B cell (primary cell): ENCODE data around the gene EHHADH.

Experiments used
- EZH2 ChIP-seq: IDR thresholded peaks from 2 replicates; pipeline ENCODE4 v1.6.1; 2012; ENCODE audit warnings: borderline replicate concordance, low read depth, mild to moderate bottlenecking, moderate library complexity, low read length; ENCODE audit not compliant: insufficient read depth, poor library complexity, severe bottlenecking
- TF ChIP-seq, protein P1 (sequence below): fragments of 200-600 bp; IDR thresholded peaks from one replicate; pipeline ENCODE4 v1.8.0; 2022; ENCODE audit warnings: antibody characterized with exemption, mild to moderate bottlenecking

DNA sequence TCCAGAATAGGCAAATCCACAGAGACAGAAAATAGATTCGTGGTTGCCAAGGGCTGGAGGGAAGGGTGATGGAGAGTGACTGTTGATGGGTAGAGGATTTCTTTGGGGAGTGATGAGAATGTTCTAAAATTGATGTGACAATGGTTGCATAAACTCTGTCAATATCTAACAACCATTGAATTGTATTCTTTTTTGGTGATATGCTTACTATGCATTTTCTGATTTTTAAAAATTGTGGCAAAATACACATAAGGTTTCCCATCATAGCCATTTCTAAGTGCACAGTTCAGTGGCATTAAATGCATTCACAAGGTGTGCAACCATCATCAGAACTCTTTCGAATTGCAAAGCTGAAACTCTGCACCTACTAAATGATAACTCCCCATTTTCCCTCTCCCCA, 56.8 kb downstream of the EHHADH start:
- TF ChIP-seq, protein P1, sequence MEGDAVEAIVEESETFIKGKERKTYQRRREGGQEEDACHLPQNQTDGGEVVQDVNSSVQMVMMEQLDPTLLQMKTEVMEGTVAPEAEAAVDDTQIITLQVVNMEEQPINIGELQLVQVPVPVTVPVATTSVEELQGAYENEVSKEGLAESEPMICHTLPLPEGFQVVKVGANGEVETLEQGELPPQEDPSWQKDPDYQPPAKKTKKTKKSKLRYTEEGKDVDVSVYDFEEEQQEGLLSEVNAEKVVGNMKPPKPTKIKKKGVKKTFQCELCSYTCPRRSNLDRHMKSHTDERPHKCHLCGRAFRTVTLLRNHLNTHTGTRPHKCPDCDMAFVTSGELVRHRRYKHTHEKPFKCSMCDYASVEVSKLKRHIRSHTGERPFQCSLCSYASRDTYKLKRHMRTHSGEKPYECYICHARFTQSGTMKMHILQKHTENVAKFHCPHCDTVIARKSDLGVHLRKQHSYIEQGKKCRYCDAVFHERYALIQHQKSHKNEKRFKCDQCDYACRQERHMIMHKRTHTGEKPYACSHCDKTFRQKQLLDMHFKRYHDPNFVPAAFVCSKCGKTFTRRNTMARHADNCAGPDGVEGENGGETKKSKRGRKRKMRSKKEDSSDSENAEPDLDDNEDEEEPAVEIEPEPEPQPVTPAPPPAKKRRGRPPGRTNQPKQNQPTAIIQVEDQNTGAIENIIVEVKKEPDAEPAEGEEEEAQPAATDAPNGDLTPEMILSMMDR, result no peak
- no peak for TF ChIP-seq EZH2
